ENCODE results near the gene PRR15. TPM values are rescaled to one million over a fixed set of nuclear protein-coding genes. Genes with fewer than 3 reads are reported as not detected.

Gene PRR15
- total RNA-seq, 4 donors from 2014 or later: 0.53 to 1.6 (median 0.95) TPM

DNA sequence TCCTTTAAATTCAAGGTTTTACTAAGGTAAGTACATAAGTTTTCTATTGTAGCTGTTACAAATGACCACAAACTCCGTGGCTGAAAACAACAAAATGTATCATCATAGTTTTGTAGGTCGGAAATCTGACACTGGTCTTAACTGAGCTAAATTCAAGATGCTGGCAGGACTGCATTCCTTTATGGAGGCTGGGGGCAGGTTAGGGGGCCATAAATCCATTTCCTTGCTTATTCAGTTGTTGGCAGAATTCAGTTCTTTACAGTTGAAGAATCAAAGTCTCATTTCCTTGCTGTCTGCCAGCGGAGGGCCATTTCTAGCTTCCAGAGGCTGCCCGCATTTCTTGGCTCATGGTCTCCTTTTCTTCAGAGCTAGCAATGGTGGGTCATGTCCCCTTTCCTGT, 11.2 kb upstream of the PRR15 start:
- intact Hi-C loops (cut with DNase I): no loop called here

DNA sequence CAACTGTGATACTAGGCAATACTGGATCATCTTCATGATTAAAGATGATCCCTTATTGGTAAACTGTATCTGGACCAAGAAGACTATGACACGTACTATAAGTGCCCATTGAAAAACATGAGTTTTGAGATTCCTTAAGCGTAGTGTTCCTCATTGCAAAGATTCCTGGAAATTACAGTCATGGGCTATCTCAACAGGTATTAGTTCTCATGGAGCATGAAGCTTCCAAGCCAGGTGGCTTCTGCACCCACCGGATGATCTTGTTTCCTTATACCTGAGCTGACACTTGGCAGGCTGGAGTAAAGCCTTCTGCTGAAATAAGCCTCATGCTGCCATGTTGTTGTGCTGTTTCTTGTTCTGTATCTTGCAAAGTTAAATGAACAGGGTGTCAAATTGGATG, 8.6 kb upstream of the PRR15 start:
- Histone ChIP-seq H3K36me3 (no peaks in the 10 kb centered on the region), H3K27ac (no peak overlapping the region), H3K4me1 (no peaks in the 10 kb centered on the region), H3K27me3 (peaks cover 0 to 28% (median 0%) of the 10 kb centered on the region in 4 donors), H3K9me3 (no peaks in the 10 kb centered on the region), H3K4me3 (no peak overlapping the region)
- TF ChIP-seq, protein P1, sequence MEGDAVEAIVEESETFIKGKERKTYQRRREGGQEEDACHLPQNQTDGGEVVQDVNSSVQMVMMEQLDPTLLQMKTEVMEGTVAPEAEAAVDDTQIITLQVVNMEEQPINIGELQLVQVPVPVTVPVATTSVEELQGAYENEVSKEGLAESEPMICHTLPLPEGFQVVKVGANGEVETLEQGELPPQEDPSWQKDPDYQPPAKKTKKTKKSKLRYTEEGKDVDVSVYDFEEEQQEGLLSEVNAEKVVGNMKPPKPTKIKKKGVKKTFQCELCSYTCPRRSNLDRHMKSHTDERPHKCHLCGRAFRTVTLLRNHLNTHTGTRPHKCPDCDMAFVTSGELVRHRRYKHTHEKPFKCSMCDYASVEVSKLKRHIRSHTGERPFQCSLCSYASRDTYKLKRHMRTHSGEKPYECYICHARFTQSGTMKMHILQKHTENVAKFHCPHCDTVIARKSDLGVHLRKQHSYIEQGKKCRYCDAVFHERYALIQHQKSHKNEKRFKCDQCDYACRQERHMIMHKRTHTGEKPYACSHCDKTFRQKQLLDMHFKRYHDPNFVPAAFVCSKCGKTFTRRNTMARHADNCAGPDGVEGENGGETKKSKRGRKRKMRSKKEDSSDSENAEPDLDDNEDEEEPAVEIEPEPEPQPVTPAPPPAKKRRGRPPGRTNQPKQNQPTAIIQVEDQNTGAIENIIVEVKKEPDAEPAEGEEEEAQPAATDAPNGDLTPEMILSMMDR (IDR thresholded peaks at IDR 0.05): no peak
- TF ChIP-seq POLR2A (IDR thresholded peaks at IDR 0.05): no peak
- WGBS, 2 donors: 86 to 91% methylated on average over 3 of the region's 3 CpGs
- intact Hi-C loops (cut with DNase I): no loop called here
- no peak for DNase-seq

More for the DNA sequence above, 11.2 kb upstream of the PRR15 start:
- TF ChIP-seq, protein P1 (IDR thresholded peaks at IDR 0.05): no peak
- no peak for TF ChIP-seq POLR2A (IDR thresholded peaks at IDR 0.05)
- no peak for DNase-seq
- H3K36me3 ChIP-seq: no peaks in the 10 kb centered on the region
- peaks cover 0 to 12% (median 0%) of the 10 kb centered on the region in 4 donors for H3K27me3 ChIP-seq
- no peak overlapping the region for H3K4me3 ChIP-seq
- no peak overlapping the region for H3K27ac ChIP-seq
- 82 to 88% methylated on average over 4 of the region's 4 CpGs for WGBS, 2 donors
- H3K9me3 ChIP-seq: no peaks in the 10 kb centered on the region
- no peaks in the 10 kb centered on the region for H3K4me1 ChIP-seq

GRCh38 chr7:29556405-29557195, 7.0 kb upstream of the PRR15 start:
- 76 to 80% methylated on average over 9 of the region's 9 CpGs for WGBS, 2 donors
- H3K27ac ChIP-seq: no peak overlapping the region
- no peaks in the 10 kb centered on the region for H3K4me1 ChIP-seq
- no peaks in the 10 kb centered on the region for H3K36me3 ChIP-seq
- no peaks in the 10 kb centered on the region for H3K9me3 ChIP-seq
- no peak overlapping the region for H3K4me3 ChIP-seq
- peaks cover 0 to 43% (median 0%) of the 10 kb centered on the region in 4 donors for H3K27me3 ChIP-seq
- intact Hi-C loops (cut with DNase I): no loop called here
- no peak for TF ChIP-seq POLR2A (IDR thresholded peaks at IDR 0.05)
- TF ChIP-seq, protein P1 (IDR thresholded peaks at IDR 0.05): no peak
- no peak for DNase-seq

DNA sequence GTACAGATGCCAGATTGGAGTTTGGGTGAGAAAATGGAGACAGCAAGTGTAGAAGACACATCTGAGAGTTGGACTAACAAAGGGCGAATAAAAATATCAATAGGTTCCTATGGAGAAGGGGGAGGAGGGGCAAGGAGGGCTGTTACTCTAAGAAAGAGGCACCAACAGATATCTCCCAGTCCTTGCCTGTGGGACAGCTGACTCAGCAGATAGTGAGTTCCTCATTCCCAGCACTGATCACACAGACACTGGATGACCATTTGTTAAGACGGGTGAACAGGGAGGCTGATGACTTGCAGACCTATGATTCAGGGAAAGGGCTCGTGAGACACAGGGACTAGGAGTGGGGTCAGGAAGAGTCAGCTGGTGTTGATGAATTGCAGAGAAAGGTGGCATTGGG, 5.7 kb upstream of the PRR15 start:
- no peak overlapping the region for H3K27ac ChIP-seq
- H3K9me3 ChIP-seq: no peaks in the 10 kb centered on the region
- no peak overlapping the region for H3K4me3 ChIP-seq
- H3K36me3 ChIP-seq: no peaks in the 10 kb centered on the region
- TF ChIP-seq, protein P1 (IDR thresholded peaks at IDR 0.05): no peak
- TF ChIP-seq POLR2A (IDR thresholded peaks at IDR 0.05): no peak
- intact Hi-C loops (cut with DNase I): no loop called here
- peaks cover 0 to 5% (median 1%) of the 10 kb centered on the region in 3 donors for H3K4me1 ChIP-seq
- no peak for DNase-seq
- 51 to 61% methylated on average over 3 of the region's 3 CpGs for WGBS, 2 donors
- H3K27me3 ChIP-seq: peaks cover 0 to 57% (median 0%) of the 10 kb centered on the region in 4 donors

GRCh38 chr7:29561271-29561670, 2.4 kb upstream of the PRR15 start:
- peaks cover 25 to 38% (median 28%) of the 10 kb centered on the region in 3 donors for H3K4me1 ChIP-seq
- H3K4me3 ChIP-seq: no peak overlapping the region
- intact Hi-C loops (cut with DNase I): no loop called here
- H3K36me3 ChIP-seq: no peaks in the 10 kb centered on the region
- H3K27me3 ChIP-seq: peaks cover 0 to 85% (median 8%) of the 10 kb centered on the region in 4 donors
- no peaks in the 10 kb centered on the region for H3K9me3 ChIP-seq
- no peak overlapping the region for H3K27ac ChIP-seq
- WGBS, 2 donors: 81 to 90% methylated on average over 7 of the region's 7 CpGs
- TF ChIP-seq, protein P1 (IDR thresholded peaks at IDR 0.05): no peak
- TF ChIP-seq POLR2A (IDR thresholded peaks at IDR 0.05): no peak
- DNase-seq: no peak
